DMS53 treated with DMSO at 0.1 percent for 48 hours (cell line): ENCODE results near the gene CHST11.

Source experiments
- DNase-seq: peaks from one replicate; lab custom pipeline; 2025; ENCODE audit not compliant: unreplicated experiment; lab: John Stamatoyannopoulos, UW

Gene CHST11

GRCh38 chr12:104691721-104692556 is 235.2 kb downstream of the CHST11 start:
- DNase-seq: no peak

- DNase-seq: no peak
These were observed 235.9 kb downstream of the CHST11 start for GRCh38 chr12:104692557-104693218.

GRCh38 chr12:104693493-104693892 is 236.7 kb downstream of the CHST11 start:
- DNase-seq: no peak

DNA sequence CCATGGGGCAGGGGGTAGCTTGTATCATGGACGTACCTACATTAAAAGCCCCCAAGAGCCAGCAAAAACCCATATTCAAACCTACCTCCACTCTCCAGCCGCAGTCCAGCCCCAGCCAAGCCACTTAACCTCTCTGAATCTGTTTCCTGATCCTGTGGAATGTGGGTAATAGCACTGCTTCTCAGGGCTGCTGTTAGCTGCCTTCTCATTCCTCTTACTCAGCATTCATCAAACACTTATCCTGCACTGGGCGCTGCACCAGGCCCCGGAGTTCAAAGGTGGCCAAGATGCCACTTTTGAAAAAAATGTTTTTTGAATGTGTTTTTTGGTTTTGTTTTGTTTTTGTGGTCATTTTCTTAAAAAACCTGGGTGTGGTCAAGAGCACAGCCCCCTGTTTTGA is 237.4 kb downstream of the CHST11 start:
- DNase-seq: no peak

- DNase-seq: no peak
These were observed 238.0 kb downstream of the CHST11 start for GRCh38 chr12:104694711-104695110.

- DNase-seq: no peak
These were observed 238.9 kb downstream of the CHST11 start for GRCh38 chr12:104695453-104696148.

DNA sequence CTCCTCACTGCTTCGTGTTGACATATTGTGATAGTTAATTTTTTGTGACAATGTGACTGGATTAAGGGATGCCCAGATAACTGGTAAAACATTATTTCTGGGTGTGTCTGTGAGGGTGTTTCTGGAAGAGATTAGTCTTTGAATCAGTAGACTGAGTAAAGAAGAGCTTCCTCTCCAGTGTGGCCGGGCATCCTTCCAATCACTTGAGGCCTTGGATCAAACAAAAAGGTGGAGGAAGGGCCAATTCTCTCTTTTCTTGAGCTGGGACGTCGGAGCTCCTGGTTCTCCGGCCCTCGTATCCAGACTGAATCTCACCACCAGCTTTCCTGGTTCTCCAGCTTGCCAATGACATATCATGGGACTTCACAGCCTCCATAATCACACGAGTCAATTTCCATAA is 240.4 kb downstream of the CHST11 start:
- no peak for DNase-seq

- no peak for DNase-seq
These were observed 242.1 kb downstream of the CHST11 start for GRCh38 chr12:104698871-104699270.

- no peak for DNase-seq
These were observed 242.9 kb downstream of the CHST11 start for GRCh38 chr12:104699489-104700190.

- DNase-seq: no peak
These were observed 243.6 kb downstream of the CHST11 start for GRCh38 chr12:104700324-104700723.

DNA sequence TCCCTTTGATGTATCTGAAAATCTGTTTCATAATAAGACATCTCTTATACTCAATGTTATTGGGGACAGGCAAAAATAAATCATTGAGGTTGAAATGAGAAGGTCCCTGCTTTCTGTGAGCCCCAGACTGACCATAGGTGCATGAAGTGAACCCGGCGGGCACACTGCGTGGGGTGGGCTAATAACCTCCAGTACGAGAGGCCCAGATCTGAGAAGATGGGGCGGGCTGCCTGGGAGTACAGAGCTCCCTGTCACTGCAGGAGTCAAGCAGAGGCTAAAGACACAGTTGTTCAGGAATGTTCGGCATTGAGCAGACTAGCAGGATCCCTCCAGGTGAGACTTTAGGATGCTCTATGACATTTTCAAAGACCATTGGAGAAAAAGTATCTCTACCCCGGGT is 244.6 kb downstream of the CHST11 start:
- no peak for DNase-seq

GRCh38 chr12:104701756-104702155 is 245.0 kb downstream of the CHST11 start:
- DNase-seq: no peak

GRCh38 chr12:104702565-104703139 is 245.9 kb downstream of the CHST11 start:
- no peak for DNase-seq

DNA sequence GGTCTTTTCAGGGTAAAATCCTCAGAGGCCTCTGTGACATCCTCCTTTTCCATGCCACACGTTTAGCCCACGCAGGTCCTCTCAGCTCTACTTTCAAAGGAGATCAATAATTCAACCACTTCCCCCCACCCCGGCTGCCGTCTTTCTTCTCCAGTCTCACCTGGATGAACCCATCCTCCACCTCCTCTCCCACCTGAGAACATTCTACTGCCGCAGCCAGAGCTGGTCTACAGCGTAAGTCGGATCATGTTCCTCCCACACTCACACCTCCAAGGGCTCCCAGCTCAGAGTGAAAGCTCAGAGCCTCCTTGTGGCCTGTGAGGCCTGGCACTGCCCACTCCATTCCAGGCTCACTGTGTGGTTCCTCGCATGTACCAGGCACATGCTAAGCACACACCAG is 246.6 kb downstream of the CHST11 start:
- DNase-seq: no peak

DNA sequence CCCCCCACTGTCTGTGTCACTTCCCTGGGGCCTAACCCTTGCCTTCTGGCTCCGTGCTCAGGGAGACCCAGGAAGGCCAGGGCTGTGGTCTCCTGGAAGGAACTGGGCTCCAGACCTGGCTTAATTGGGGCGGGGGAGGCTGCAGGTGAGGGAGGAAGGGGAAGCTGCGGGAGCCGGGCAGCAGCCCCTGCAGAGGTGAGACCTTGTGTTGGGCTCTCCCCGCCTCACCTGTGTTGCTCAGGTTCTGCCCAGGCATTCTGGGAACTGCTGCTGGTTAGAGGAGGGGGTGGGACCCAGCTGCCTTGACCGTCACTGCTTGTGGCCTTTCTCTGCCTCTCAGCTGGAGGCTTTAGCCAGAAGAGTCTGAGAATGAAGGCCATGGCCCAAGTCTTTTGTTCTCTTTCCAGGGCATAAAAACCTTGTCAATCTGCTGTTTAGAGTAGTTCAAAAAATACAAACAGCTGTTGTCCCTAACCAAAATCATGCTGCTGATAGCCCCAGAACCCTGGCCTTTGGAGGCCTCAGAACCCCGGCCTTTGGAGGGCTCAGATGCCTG is 247.6 kb downstream of the CHST11 start:
- DNase-seq: no peak

DNA sequence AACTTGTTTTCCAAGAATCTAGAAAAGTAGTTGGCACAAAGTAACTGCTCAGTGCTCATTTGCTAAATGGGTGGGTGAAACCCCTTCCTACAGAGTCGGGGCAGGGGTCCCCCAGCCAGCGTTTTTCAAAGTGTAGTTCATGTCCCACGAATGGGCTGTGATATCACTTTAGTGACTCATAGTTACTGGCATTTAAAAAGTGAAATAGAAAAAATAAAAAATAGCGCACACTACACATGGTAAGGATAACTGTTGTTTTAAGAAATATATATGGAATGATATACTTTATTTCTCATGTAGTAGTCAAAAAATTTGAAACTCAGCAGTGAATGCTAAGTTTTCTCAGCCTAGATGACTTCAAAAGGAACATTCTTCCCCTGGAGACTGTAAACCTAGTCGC is 250.4 kb downstream of the CHST11 start:
- DNase-seq: no peak

- DNase-seq: no peak
These were observed 251.2 kb downstream of the CHST11 start for GRCh38 chr12:104707794-104708558.

- DNase-seq: no peak
These were observed 252.1 kb downstream of the CHST11 start for GRCh38 chr12:104708891-104709290.

GRCh38 chr12:104709692-104710435 is 253.1 kb downstream of the CHST11 start:
- no peak for DNase-seq
